ENCODE data around the gene DDOST.
A peak's percentile ranks its signal among the peaks of the same experiment; 100 is the strongest.

DDOST gene

GRCh38 chr1:20663969-20664715 lies 3.0 kb upstream of the DDOST start:
- TF ChIP-seq CTCF (IDR thresholded peaks at IDR 0.05; ENCODE audit: borderline replicate concordance, extremely low read depth, low read length, poor library complexity, severe bottlenecking): no peak
- TF ChIP-seq EZH2 (IDR thresholded peaks at IDR 0.05; ENCODE audit: borderline replicate concordance, low read depth, low read length, severe bottlenecking): no peak
- Histone ChIP-seq H2AFZ (ENCODE audit: low read depth, low read length) (no peak overlapping the region), H3K27me3 (ENCODE audit: insufficient read depth, low read length, poor library complexity) (no peaks in the 10 kb centered on the region)

GRCh38 chr1:20663365-20663764 lies 2.2 kb upstream of the DDOST start:
- Histone ChIP-seq H3K4me1 (ENCODE audit: insufficient read depth, low read length) (peaks cover 40% of the 10 kb centered on the region), H3K79me2 (ENCODE audit: insufficient read depth, low read length) (peaks cover 37% of the 10 kb centered on the region), H3K36me3 (ENCODE audit: insufficient read depth, low read length) (peaks cover 16% of the 10 kb centered on the region), H3K27me3 (ENCODE audit: insufficient read depth, low read length, poor library complexity) (no peaks in the 10 kb centered on the region), H3K9ac (ENCODE audit: low read depth, low read length) (no peak overlapping the region), H4K20me1 (ENCODE audit: insufficient read depth, low read length) (0 out of 2 replicates have a peak, but pooled peaks cover 1% of the 10 kb centered on the region), H3K4me2 (ENCODE audit: insufficient read depth, low read length) (no peak overlapping the region), H3K27ac (ENCODE audit: low read length) (no peak overlapping the region), H3K4me3 (ENCODE audit: low read depth in 1 of 2, low read length in 2 of 2) (no peak overlapping the region), H3K9me3 (ENCODE audit: insufficient read depth, low read length, severe bottlenecking) (no peaks in the 10 kb centered on the region), H2AFZ (ENCODE audit: low read depth, low read length) (no peak overlapping the region)
- TF ChIP-seq EZH2 (IDR thresholded peaks at IDR 0.05; ENCODE audit: borderline replicate concordance, low read depth, low read length, severe bottlenecking) (no peak), CTCF (IDR thresholded peaks at IDR 0.05; ENCODE audit: borderline replicate concordance, extremely low read depth, low read length, poor library complexity, severe bottlenecking) (peak; percentile 37)
- peak; percentile 15 for DNase-seq
- ATAC-seq (ENCODE audit: insufficient read depth, low read depth): no peak

More at GRCh38 chr1:20663969-20664715, 3.0 kb upstream of the DDOST start:
- peaks cover 33% of the 10 kb centered on the region for H3K4me1 ChIP-seq (ENCODE audit: insufficient read depth, low read length)
- H3K9me3 ChIP-seq (ENCODE audit: insufficient read depth, low read length, severe bottlenecking): no peaks in the 10 kb centered on the region
- H3K36me3 ChIP-seq (ENCODE audit: insufficient read depth, low read length): peaks cover 9% of the 10 kb centered on the region
- no peaks in the 10 kb centered on the region for H4K20me1 ChIP-seq (ENCODE audit: insufficient read depth, low read length)
- H3K79me2 ChIP-seq (ENCODE audit: insufficient read depth, low read length): peaks cover 29% of the 10 kb centered on the region
- H3K4me3 ChIP-seq (ENCODE audit: low read depth in 1 of 2, low read length in 2 of 2): no peak overlapping the region
- no peak for DNase-seq
- ATAC-seq (ENCODE audit: insufficient read depth, low read depth): no peak
- no peak overlapping the region for H3K27ac ChIP-seq (ENCODE audit: low read length)
- no peak overlapping the region for H3K9ac ChIP-seq (ENCODE audit: low read depth, low read length)
- no peak overlapping the region for H3K4me2 ChIP-seq (ENCODE audit: insufficient read depth, low read length)

GRCh38 chr1:20662110-20662475 lies 924 bp upstream of the DDOST start:
- H3K36me3 ChIP-seq (ENCODE audit: insufficient read depth, low read length): peaks cover 29% of the 10 kb centered on the region
- peak overlapping the region; percentile 93 for H2AFZ ChIP-seq (ENCODE audit: low read depth, low read length)
- peaks cover 39% of the 10 kb centered on the region for H3K4me1 ChIP-seq (ENCODE audit: insufficient read depth, low read length)
- H3K4me3 ChIP-seq (ENCODE audit: low read depth in 1 of 2, low read length in 2 of 2): peak overlapping the region; percentile 53 to 69
- H3K4me2 ChIP-seq (ENCODE audit: insufficient read depth, low read length): peak overlapping the region; percentile 93
- TF ChIP-seq EZH2 (IDR thresholded peaks at IDR 0.05; ENCODE audit: borderline replicate concordance, low read depth, low read length, severe bottlenecking) (no peak), CTCF (IDR thresholded peaks at IDR 0.05; ENCODE audit: borderline replicate concordance, extremely low read depth, low read length, poor library complexity, severe bottlenecking) (no peak)
- no peaks in the 10 kb centered on the region for H3K27me3 ChIP-seq (ENCODE audit: insufficient read depth, low read length, poor library complexity)
- peaks cover 49% of the 10 kb centered on the region for H3K79me2 ChIP-seq (ENCODE audit: insufficient read depth, low read length)
- H3K27ac ChIP-seq (ENCODE audit: low read length): peak overlapping the region; percentile 91
- H3K9me3 ChIP-seq (ENCODE audit: insufficient read depth, low read length, severe bottlenecking): no peaks in the 10 kb centered on the region
- H4K20me1 ChIP-seq (ENCODE audit: insufficient read depth, low read length): peaks cover 13% of the 10 kb centered on the region; the same call in 1 of the 2 replicates
- ATAC-seq (ENCODE audit: insufficient read depth, low read depth) (no peak), DNase-seq (no peak)
- H3K9ac ChIP-seq (ENCODE audit: low read depth, low read length): peak overlapping the region; percentile 69
